ENCODE results near the gene FST.
A peak's percentile ranks its signal among the peaks of the same experiment; 100 is the strongest.

FST gene

DNA sequence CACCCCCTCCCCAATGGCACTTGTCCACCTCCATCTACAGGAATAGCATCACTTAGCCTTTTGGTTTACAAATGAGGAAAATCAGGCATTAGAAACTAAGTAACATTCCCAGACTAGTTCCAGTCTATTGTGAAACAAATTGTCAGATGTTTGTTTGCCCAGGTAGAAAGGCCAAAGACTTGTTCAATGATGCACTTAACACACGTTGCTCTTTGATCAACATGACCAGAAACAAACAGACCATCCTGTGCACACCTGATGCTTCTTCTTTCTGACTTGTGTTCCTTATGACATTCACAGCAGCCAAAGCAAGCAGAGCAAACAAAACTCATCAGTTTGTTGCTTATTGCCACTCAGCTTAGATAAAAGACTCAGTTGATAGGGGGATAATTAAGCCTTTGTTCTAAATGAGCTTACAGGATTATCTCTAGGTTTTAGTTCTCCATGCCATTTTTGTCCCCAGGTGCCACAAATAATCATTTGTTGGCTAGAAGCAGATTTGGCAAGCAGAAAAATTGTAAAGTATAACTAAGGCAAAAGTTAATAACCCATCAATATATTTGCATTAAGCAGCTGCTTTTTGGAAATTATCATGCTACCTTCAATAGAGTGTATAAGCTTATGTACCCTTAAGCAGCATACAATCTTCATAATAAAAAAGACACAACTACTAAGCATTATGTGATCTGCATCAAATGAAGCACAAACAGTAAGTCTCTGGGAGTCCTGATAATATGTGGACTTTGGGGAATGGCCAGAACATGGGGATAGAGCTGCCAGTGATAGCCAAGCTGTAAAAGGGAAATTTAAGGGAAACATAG lies 26.3 kb upstream of the FST start:
- H3K27me3 Mint-ChIP-seq, result peaks cover 31% of the 10 kb centered on the region
- H3K27ac Mint-ChIP-seq (ENCODE audit: low read depth), result no peak overlapping the region
- H3K9me3 Mint-ChIP-seq, result no peaks in the 10 kb centered on the region

DNA sequence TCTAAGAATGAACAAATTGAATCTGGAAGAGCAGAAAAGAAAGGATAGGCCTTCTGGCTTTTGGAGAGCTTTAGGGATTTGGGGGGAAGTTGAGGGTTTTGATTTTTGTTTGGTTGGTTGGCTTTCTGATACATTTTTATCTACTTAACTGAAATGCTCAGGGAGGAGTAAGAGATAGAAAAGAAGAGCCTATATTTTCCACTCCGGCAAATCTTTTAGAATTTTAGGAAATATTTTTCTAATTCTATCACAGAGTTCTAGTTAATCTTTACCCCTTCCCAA lies 25.8 kb upstream of the FST start:
- H3K9me3 Mint-ChIP-seq, result no peaks in the 10 kb centered on the region
- no peaks in the 10 kb centered on the region for H3K36me3 Mint-ChIP-seq (ENCODE audit: insufficient read depth)
- peaks cover 30% of the 10 kb centered on the region for H3K27me3 Mint-ChIP-seq
- no peaks in the 10 kb centered on the region for H3K4me1 Mint-ChIP-seq
- H3K4me3 Mint-ChIP-seq, result no peak overlapping the region
- DNase-seq (ENCODE audit: low spot score in 2 of 2) (no peak), ATAC-seq (replicated peaks; ENCODE audit: extremely low read depth, poor library complexity, severe bottlenecking) (no peak)
- H3K27ac Mint-ChIP-seq (ENCODE audit: low read depth), result no peak overlapping the region

More for the DNA sequence above, 26.3 kb upstream of the FST start:
- H3K4me3 Mint-ChIP-seq, result no peak overlapping the region
- no peaks in the 10 kb centered on the region for H3K36me3 Mint-ChIP-seq (ENCODE audit: insufficient read depth)
- ATAC-seq (replicated peaks; ENCODE audit: extremely low read depth, poor library complexity, severe bottlenecking) (no peak), DNase-seq (ENCODE audit: low spot score in 2 of 2) (no peak)
- H3K4me1 Mint-ChIP-seq, result no peaks in the 10 kb centered on the region

DNA sequence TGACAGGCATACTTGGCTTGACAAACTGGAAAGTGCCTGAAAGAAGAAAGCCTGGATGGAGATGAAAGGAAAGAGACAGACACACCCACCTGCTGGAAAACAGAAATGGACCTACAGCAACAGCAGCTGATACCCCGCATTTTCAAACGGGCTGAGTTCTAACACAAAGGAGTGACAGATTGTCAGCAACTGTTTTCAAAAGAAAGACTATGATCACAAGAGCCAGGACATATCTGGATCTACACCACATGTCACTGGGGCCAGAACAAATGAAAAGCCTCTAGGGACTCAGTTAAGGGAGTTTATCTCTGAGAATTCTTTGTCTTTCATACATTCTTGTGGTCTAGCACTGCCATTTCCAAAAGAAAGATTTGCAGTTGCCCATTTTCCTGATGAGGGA lies 24.1 kb upstream of the FST start:
- H3K36me3 Mint-ChIP-seq (ENCODE audit: insufficient read depth), result no peaks in the 10 kb centered on the region
- H3K27me3 Mint-ChIP-seq, result peaks cover 15% of the 10 kb centered on the region
- DNase-seq (ENCODE audit: low spot score in 2 of 2) (no peak), ATAC-seq (replicated peaks; ENCODE audit: extremely low read depth, poor library complexity, severe bottlenecking) (no peak)
- no peak overlapping the region for H3K27ac Mint-ChIP-seq (ENCODE audit: low read depth)
- H3K4me1 Mint-ChIP-seq, result no peaks in the 10 kb centered on the region
- H3K4me3 Mint-ChIP-seq, result no peak overlapping the region
- H3K9me3 Mint-ChIP-seq, result no peaks in the 10 kb centered on the region

DNA sequence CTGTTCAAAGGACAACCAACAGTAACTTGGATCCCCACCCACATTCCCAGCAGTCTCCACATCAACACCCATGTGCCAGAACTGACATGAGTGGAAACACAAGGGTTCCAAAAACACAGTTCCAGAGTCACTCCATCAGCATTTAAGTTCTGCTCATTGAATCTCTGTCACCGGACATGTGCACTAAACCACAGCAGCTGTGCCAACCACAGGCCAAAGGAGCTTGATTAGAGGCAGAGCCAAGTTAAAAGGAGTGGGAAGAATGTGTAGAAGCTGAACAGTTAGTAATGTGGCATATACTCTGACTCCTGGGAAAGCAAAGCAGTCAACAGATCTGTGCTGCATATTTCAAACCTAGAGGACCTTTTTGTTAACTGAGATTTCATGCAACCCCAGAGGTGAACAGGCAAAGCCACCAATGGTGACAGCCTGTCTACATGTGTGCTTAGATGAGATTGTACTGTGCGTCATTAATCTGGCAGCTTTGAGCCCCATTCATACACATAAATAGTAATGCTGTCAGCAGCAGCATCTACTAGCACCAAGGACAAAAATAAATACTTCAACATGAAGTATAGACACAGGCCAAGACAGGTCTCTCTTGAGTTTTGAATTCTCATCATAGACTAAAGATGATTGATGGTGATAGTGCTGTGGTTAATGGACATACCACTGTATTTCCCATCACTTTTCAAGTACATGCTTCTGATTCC lies 16.4 kb upstream of the FST start:
- Mint-ChIP-seq H3K4me1 (no peaks in the 10 kb centered on the region), H3K9me3 (no peaks in the 10 kb centered on the region), H3K36me3 (ENCODE audit: insufficient read depth) (peaks cover 2% of the 10 kb centered on the region), H3K4me3 (no peak overlapping the region), H3K27ac (ENCODE audit: low read depth) (no peak overlapping the region), H3K27me3 (peaks cover 62% of the 10 kb centered on the region)
- no peak for ATAC-seq (replicated peaks; ENCODE audit: extremely low read depth, poor library complexity, severe bottlenecking)
- DNase-seq (ENCODE audit: low spot score in 2 of 2), result no peak

DNA sequence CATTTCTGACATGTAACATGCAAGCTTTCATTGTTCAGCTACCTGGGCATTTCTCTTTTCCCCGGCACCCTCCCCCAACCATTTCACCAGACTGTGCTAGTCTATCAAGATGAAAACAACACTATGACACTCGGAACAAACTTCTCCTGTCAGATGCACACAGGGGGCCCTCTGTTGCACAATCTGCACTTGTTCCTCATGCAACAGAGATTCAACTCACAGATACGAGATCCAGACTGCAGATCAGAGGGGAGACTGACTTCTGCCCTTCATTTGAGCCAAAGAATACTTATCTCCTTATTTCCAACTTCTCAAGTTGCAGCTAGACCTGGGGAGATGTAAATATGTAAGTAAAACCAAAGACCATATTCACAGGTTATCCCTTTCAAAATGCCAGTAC lies 15.7 kb upstream of the FST start:
- DNase-seq (ENCODE audit: low spot score in 2 of 2), result no peak
- Mint-ChIP-seq H3K27ac (ENCODE audit: low read depth) (no peak overlapping the region), H3K27me3 (peaks cover 62% of the 10 kb centered on the region)

DNA sequence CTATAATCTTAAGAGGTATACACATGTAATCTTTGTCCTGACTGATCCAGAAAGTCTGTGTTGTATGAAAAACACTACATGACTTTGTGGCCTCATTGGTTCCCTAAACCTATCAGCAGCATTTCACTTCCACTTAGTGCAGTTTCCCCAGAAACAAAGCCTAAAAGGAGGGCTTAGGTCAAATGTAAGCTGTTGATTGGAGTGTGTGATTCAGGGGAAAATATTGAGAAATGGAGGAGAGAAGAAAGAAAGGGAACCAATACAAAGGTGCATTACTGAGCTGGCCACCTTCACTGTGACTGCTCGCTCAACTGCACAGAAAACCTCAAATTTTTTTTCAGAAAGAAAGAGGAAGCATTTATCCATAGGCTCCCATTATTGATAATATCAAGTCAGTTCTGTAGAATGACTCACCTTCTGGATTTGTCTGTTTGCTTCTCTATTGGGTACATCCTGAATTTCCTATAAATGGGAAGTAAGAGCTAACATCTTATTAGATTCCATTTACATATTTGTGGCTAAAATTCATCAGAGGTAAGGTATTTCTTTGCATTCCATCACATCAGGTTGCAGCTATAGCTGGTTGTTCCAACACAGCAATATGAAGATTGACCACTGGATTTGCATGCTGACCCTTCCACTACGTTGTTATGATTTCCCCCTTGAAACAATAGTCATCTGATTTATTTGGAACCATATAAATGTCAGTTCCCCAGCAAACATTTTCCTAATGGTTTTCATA lies 10.3 kb upstream of the FST start:
- no peaks in the 10 kb centered on the region for H3K4me1 Mint-ChIP-seq
- peak; percentile 28 for ATAC-seq (replicated peaks; ENCODE audit: extremely low read depth, poor library complexity, severe bottlenecking)
- H3K9me3 Mint-ChIP-seq, result no peaks in the 10 kb centered on the region
- no peaks in the 10 kb centered on the region for H3K36me3 Mint-ChIP-seq (ENCODE audit: insufficient read depth)
- no peak for DNase-seq (ENCODE audit: low spot score in 2 of 2)
- peaks cover 71% of the 10 kb centered on the region for H3K27me3 Mint-ChIP-seq
- H3K4me3 Mint-ChIP-seq, result no peak overlapping the region
- no peak overlapping the region for H3K27ac Mint-ChIP-seq (ENCODE audit: low read depth)

More for the DNA sequence above, 15.7 kb upstream of the FST start:
- Mint-ChIP-seq H3K9me3 (no peaks in the 10 kb centered on the region), H3K36me3 (ENCODE audit: insufficient read depth) (peaks cover 2% of the 10 kb centered on the region), H3K4me3 (no peak overlapping the region), H3K4me1 (no peaks in the 10 kb centered on the region)
- ATAC-seq (replicated peaks; ENCODE audit: extremely low read depth, poor library complexity, severe bottlenecking), result no peak

DNA sequence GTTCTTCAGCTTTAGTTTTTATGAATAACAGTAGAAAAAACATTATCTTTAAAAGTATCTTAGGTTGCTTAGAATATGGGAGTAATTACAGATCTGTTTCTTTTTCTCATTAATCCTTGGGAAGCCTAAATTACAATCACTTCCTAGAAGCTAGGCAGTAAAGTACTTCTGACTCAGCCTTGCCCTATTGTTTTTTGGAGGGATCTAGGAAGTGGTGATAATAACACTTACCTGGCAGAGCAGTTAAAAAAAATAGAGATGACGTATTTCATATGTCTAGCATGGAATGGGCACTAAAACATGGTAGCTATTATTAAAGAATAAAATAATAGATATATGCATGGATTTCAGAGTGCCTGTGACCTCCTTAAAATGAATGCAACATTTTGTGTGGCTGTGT lies 8.2 kb upstream of the FST start:
- DNase-seq (ENCODE audit: low spot score in 2 of 2), result no peak
- H3K27me3 Mint-ChIP-seq, result peaks cover 76% of the 10 kb centered on the region
- H3K4me3 Mint-ChIP-seq, result no peak overlapping the region
- no peaks in the 10 kb centered on the region for H3K4me1 Mint-ChIP-seq
- no peak overlapping the region for H3K27ac Mint-ChIP-seq (ENCODE audit: low read depth)
- ATAC-seq (replicated peaks; ENCODE audit: extremely low read depth, poor library complexity, severe bottlenecking), result no peak
- H3K36me3 Mint-ChIP-seq (ENCODE audit: insufficient read depth), result no peaks in the 10 kb centered on the region
- H3K9me3 Mint-ChIP-seq, result no peaks in the 10 kb centered on the region

DNA sequence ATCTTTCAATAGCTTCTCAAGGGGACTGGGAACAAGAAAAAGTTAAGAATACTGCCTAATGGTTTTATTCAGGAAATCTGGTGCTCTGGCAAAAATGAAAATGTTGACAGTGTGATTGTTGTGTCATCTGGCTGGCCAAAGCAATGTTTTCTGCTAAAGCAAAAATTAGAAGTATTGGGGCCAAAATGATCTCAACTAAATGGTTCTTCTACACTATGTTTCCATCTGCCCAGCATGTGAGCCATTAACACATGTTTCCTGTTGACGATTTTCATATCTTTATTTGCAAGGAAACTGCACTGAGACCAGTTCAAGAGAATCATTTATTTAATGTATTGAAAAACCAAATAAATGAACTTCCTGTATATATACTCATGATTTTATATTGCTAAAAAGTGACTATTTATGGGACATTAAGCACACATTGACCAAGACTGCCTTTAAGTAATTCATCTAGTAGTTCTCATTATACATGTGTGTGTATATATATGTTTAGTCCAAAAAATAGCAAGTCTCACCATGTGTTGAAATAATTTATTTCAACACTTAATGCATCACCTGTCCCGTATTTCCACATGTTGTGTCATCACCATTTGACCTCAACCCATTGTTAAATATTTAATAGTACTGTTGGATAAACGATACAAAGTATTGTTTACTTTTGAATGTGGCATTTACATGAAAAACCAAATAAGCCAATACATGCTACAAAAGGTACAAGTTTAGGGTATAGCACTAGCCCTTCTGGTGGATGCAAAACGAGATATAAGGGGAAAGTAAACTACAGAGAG lies 7.5 kb upstream of the FST start:
- Mint-ChIP-seq H3K27ac (ENCODE audit: low read depth) (no peak overlapping the region), H3K4me3 (no peak overlapping the region), H3K36me3 (ENCODE audit: insufficient read depth) (no peaks in the 10 kb centered on the region), H3K27me3 (peaks cover 77% of the 10 kb centered on the region), H3K4me1 (no peaks in the 10 kb centered on the region), H3K9me3 (no peaks in the 10 kb centered on the region)
- ATAC-seq (replicated peaks; ENCODE audit: extremely low read depth, poor library complexity, severe bottlenecking) (no peak), DNase-seq (ENCODE audit: low spot score in 2 of 2) (no peak)

DNA sequence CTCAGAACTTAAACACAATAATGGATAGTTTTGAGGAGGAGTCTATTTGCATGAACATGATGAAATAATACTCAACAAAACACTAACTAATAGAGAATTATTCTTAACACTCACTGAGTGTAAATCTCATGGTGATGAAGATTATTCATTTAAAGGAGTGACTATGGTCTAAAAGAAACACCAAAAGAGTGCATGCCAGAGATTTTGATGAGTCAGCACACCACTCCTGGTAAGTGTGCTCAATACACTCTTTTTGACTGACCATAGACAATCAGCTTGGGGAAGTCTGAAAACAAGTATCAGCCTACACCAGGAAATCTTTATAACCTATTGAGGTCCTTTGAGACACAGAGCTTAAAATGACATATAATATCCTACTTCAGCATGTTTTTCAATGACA lies 6.8 kb upstream of the FST start:
- H3K27me3 Mint-ChIP-seq, result peaks cover 80% of the 10 kb centered on the region
- H3K9me3 Mint-ChIP-seq, result no peaks in the 10 kb centered on the region

DNA sequence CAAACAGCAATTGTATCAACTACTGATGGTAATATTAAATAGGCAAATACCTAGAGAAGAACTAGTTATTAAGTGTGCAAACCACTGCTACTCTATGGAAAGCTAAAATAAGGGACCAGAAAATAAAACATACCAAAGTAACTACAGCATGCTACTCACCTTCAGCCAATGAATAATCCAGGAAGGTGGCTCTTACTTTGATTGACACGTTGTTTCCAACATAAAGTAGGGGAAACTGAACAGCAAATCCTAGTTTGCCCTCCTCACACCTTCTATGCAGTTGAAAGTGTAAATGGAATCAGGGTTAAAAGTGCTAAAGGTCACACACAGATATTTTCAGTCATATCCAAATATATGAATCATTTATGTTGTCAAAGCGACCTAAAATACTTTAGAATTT lies 5.1 kb upstream of the FST start:
- DNase-seq (ENCODE audit: low spot score in 2 of 2) (no peak), ATAC-seq (replicated peaks; ENCODE audit: extremely low read depth, poor library complexity, severe bottlenecking) (no peak)
- H3K36me3 Mint-ChIP-seq (ENCODE audit: insufficient read depth), result peaks cover 7% of the 10 kb centered on the region
- H3K27ac Mint-ChIP-seq (ENCODE audit: low read depth), result no peak overlapping the region
- no peaks in the 10 kb centered on the region for H3K9me3 Mint-ChIP-seq
- H3K4me1 Mint-ChIP-seq, result peaks cover 15% of the 10 kb centered on the region
- H3K27me3 Mint-ChIP-seq, result peaks cover 85% of the 10 kb centered on the region
- no peak overlapping the region for H3K4me3 Mint-ChIP-seq

More for the DNA sequence above, 6.8 kb upstream of the FST start:
- Mint-ChIP-seq H3K4me3 (no peak overlapping the region), H3K27ac (ENCODE audit: low read depth) (no peak overlapping the region), H3K36me3 (ENCODE audit: insufficient read depth) (no peaks in the 10 kb centered on the region), H3K4me1 (peaks cover 6% of the 10 kb centered on the region)
- no peak for ATAC-seq (replicated peaks; ENCODE audit: extremely low read depth, poor library complexity, severe bottlenecking)
- no peak for DNase-seq (ENCODE audit: low spot score in 2 of 2)

DNA sequence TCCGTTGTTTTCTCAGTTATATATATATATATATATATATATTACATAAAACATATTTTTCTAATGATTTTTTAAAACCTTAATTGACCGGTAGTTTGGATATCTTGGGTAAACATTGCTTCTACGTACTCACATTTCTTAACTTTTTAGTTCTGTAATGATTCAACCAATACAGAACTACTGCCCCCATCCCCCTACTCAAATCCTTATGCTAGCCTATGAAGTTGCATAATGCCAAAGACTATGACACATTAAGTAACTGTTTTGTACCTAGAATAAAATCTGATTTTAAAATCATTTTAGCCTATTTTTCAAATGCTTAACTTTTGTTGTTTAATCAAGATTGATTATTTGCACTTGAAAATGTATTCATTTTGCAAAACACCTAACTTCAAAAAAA lies 4.4 kb upstream of the FST start:
- no peak for DNase-seq (ENCODE audit: low spot score in 2 of 2)
- Mint-ChIP-seq H3K27ac (ENCODE audit: low read depth) (no peak overlapping the region), H3K4me3 (no peak overlapping the region), H3K27me3 (peaks cover 85% of the 10 kb centered on the region), H3K4me1 (peaks cover 19% of the 10 kb centered on the region), H3K36me3 (ENCODE audit: insufficient read depth) (peaks cover 9% of the 10 kb centered on the region), H3K9me3 (no peaks in the 10 kb centered on the region)
- ATAC-seq (replicated peaks; ENCODE audit: extremely low read depth, poor library complexity, severe bottlenecking), result no peak
